NCI-H524 treated with DMSO at 0.1 percent for 48 hours (cell line): Measurements from ENCODE around the gene VEZF1.

Experiments
- DNase-seq: peaks from one replicate; lab custom pipeline; 2025; lab: John Stamatoyannopoulos, UW

Gene VEZF1

DNA sequence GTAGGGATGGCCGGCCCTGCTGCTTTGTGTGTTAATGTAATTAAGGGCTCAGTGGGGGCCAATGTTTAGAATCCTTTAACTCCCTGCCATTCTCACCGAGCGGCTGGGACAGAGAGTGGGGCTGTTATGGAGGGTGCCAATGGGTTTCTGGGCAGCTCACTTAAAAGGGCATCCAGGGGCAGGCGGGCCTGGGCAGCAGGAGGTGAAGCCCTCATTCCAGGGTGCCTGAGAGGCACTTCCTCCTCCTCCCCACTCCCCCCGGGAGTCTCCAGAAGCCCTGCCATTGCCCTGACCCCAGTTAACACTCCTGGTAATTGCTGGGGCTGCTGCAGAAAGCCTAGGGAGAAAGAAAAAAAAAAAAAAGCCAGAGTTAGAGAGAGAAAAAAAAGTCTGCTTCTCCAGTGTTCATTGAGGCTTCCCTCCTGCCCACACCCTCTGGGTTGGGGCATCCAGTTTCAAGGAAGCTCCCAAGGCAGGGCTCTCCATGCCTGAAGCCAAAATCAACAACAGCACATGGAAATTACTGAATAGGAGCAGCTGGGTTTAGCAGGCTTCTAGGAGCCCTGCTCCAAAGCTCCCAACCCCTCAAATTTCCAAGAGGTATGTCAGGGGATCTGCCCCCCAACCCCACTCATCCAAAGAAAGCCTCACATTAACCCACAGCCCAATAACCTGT, 60.9 kb downstream of the VEZF1 start:
- no peak for DNase-seq

DNA sequence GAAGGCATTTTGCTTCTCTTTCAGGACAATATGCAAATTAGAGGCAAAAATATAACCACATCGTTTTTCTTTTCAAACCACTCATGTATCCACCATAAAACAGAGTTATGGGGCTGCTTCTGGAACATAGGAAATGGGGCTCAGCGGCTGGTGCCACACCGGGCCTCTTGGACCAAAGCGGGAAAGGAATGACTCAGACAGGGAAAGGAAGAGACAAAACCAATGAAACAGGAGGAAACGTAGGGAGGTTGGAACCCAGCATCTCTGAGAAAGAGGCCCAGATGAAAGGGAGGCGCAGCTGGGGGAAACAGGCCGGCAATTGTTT, 61.4 kb downstream of the VEZF1 start:
- DNase-seq, result no peak

DNA sequence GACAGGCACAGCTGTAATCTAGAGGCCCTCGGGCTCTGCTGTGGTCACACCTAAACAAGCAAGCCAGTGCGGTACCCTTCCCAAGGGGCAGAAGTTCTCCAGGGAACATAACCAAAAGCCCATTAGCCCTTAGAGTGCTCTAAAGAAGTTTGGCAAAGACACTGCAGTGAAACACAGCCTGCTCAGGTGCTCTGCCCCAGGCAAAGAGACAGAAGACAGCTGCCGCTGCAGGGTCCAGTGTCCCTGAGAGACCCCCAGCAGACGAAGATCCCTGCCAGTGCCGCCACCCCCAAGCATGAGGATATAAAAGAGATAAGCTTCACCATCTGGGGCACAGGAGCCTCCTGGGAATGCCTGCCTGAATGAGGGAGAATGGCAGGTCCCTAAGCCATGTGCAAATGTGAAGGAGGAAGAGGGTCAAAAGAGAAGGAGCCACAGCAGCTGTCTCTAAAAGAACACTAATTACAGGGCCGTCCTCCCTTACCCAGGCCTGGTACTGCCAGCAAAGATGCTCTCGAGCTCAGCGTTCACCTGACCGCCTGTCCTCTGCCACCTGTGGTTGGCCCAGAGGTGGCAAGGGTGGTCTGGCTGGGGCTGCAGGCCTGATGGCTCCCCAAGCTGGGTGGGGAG, 62.6 kb downstream of the VEZF1 start:
- peak; percentile 100 for DNase-seq

DNA sequence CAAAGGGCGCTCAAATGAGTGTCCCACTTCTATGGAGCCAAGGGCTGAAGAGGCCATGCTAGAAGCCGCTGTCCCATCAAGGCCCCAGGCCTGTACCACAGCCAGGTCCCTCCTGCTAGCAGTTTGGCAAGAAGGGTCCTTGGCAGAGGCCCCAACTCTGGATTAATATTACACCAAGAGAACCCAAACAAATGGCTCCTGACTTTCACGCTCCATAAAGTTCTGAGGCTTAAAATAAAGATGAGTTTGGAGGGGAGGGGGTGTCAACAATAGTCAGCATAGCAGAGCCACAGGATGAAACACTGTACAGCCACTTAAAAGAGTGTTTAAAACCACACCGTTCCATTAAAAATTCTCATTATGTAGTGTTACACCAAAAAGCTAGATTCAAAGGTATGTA, 63.4 kb downstream of the VEZF1 start:
- peak; percentile 35 for DNase-seq
